H9 (cell line): ENCODE results near the gene FCSK. TPM values are rescaled to one million over a fixed set of nuclear protein-coding genes. Genes with fewer than 3 reads are reported as not detected.
A peak's percentile ranks its signal among the peaks of the same experiment; 100 is the strongest.

ENCODE experiments used
- DNase-seq: peaks from one replicate; pipeline ENCODE4 v3.0.0-alpha.2; 2017
- H2AFZ ChIP-seq: one replicate; pipeline ENCODE4 v1.6.1; 2013; ENCODE audit warnings: mild to moderate bottlenecking, low read length, control low read depth, moderate library complexity
- H2AK5ac ChIP-seq: 2 replicates; pipeline ENCODE4 v1.6.1; 2013; ENCODE audit warnings: low read length, control low read depth, mixed read lengths; ENCODE audit not compliant: insufficient read length
- H2BK120ac ChIP-seq: one replicate; pipeline ENCODE4 v1.6.1; 2013; ENCODE audit warnings: low read depth, mild to moderate bottlenecking, low read length, control low read depth, inconsistent platforms; ENCODE audit not compliant: poor library complexity, severe bottlenecking
- H2BK12ac ChIP-seq: 2 replicates; pipeline ENCODE4 v1.6.1; 2013; ENCODE audit warnings: low read length, control low read depth, mixed read lengths, low read depth; ENCODE audit not compliant: insufficient read length
- H2BK15ac ChIP-seq: 2 replicates; pipeline ENCODE4 v1.6.1; 2013; ENCODE audit warnings: low read depth, low read length, control low read depth
- H2BK20ac ChIP-seq: one replicate; pipeline ENCODE4 v1.6.1; 2013; ENCODE audit warnings: low read depth, mild to moderate bottlenecking, low read length, control low read depth, inconsistent platforms; ENCODE audit not compliant: poor library complexity, severe bottlenecking
- H2BK5ac ChIP-seq: 2 replicates; pipeline ENCODE4 v1.6.1; 2013; ENCODE audit warnings: low read length, control low read depth, mixed read lengths; ENCODE audit not compliant: insufficient read length
- H3K14ac ChIP-seq: 2 replicates; pipeline ENCODE4 v1.6.1; 2013; ENCODE audit warnings: low read length, control low read depth; ENCODE audit not compliant: insufficient read depth
- H3K18ac ChIP-seq: 2 replicates; pipeline ENCODE4 v1.6.1; 2013; ENCODE audit warnings: low read depth, mild to moderate bottlenecking, mixed read lengths, low read length, control low read depth; ENCODE audit not compliant: insufficient read length
- H3K23ac ChIP-seq: 2 replicates; pipeline ENCODE4 v1.6.1; 2013; ENCODE audit warnings: low read length, control low read depth, mixed read lengths, low read depth; ENCODE audit not compliant: insufficient read length
- H3K23me2 ChIP-seq: 2 replicates; pipeline ENCODE4 v1.6.1; 2013; ENCODE audit warnings: low read depth, mild to moderate bottlenecking, mixed read lengths, low read length, control low read depth; ENCODE audit not compliant: insufficient read length, poor library complexity, severe bottlenecking
- H3K27ac ChIP-seq: 2 replicates; pipeline ENCODE4 v1.5.1; 2013; ENCODE audit warnings: low read length, control low read depth, mixed read lengths, low read depth; ENCODE audit not compliant: insufficient read length
- H3K27me3 ChIP-seq: 2 replicates; pipeline ENCODE4 v1.6.1; 2013; ENCODE audit warnings: low read length, control low read depth, inconsistent platforms; ENCODE audit not compliant: insufficient read depth
- H3K4ac ChIP-seq: 2 replicates; pipeline ENCODE4 v1.6.1; 2013; ENCODE audit warnings: low read depth, mild to moderate bottlenecking, control low read depth, inconsistent platforms, low read length, moderate library complexity
- H3K4me1 ChIP-seq: 2 replicates; pipeline ENCODE4 v1.6.1; 2013; ENCODE audit warnings: low read length, control low read depth, inconsistent platforms; ENCODE audit not compliant: insufficient read depth
- H3K4me2 ChIP-seq: 2 replicates; pipeline ENCODE4 v1.6.1; 2013; ENCODE audit warnings: low read length, control low read depth, mixed read lengths; ENCODE audit not compliant: insufficient read length, insufficient read depth
- H3K56ac ChIP-seq: 2 replicates; pipeline ENCODE4 v1.6.1; 2013; ENCODE audit warnings: low read depth, mild to moderate bottlenecking, mixed read lengths, low read length, control low read depth; ENCODE audit not compliant: insufficient read length
- H3K79me1 ChIP-seq: 2 replicates; pipeline ENCODE4 v1.6.1; 2013; ENCODE audit warnings: low read depth, mild to moderate bottlenecking, moderate library complexity, low read length, control low read depth, inconsistent platforms; ENCODE audit not compliant: insufficient read depth, poor library complexity, severe bottlenecking
- H3K79me2 ChIP-seq: 2 replicates; pipeline ENCODE4 v1.6.1; 2013; ENCODE audit warnings: low read length, control low read depth, inconsistent platforms; ENCODE audit not compliant: insufficient read depth
- H3K9ac ChIP-seq: 2 replicates; pipeline ENCODE4 v1.6.1; 2013; ENCODE audit warnings: low read length, control low read depth, mixed read lengths; ENCODE audit not compliant: insufficient read length; ENCODE audit errors: extremely low read depth
- H3K9me3 ChIP-seq: one replicate; pipeline ENCODE4 v1.6.1; 2013; ENCODE audit warnings: low read depth, low read length, inconsistent platforms; ENCODE audit not compliant: control insufficient read depth
- H3T11ph ChIP-seq: one replicate; pipeline ENCODE4 v1.6.1; 2013; ENCODE audit warnings: mild to moderate bottlenecking, low read length, control low read depth, inconsistent platforms
- H4K20me1 ChIP-seq: one replicate; pipeline ENCODE4 v1.6.1; 2013; ENCODE audit not compliant: control insufficient read depth, insufficient read length, insufficient read depth
- H4K5ac ChIP-seq: 2 replicates; pipeline ENCODE4 v1.6.1; 2013; ENCODE audit warnings: low read depth, mild to moderate bottlenecking, mixed read lengths, low read length, control low read depth; ENCODE audit not compliant: insufficient read length
- H4K8ac ChIP-seq: replicated peaks from 2 replicates; pipeline ENCODE4 v1.6.1; 2013; ENCODE audit warnings: low read length, control low read depth, mixed read lengths, low read depth; ENCODE audit not compliant: insufficient read length
- H4K91ac ChIP-seq: 2 replicates; pipeline ENCODE4 v1.6.1; 2013; ENCODE audit warnings: low read depth, mild to moderate bottlenecking, moderate library complexity, mixed read lengths, low read length, control low read depth; ENCODE audit not compliant: insufficient read length
- H3K27ac Mint-ChIP-seq, 3 experiments: 2 replicates in 2 of 3; 3 replicates in 1 of 3; pipeline ENCODE4 v1.8.0; 2020 to 2021; ENCODE audit warnings: mixed read lengths in 3 of 3, mild to moderate bottlenecking in 1 of 3, moderate library complexity in 1 of 3
- H3K27me3 Mint-ChIP-seq: 2 replicates; pipeline ENCODE4 v1.8.0; 2021; ENCODE audit warnings: low read depth, mild to moderate bottlenecking, moderate library complexity, mixed read lengths
- H3K36me3 Mint-ChIP-seq, 3 experiments: 2 replicates in 2 of 3; 3 replicates in 1 of 3; pipeline ENCODE4 v1.8.0; 2020 to 2021; ENCODE audit warnings: low read depth in 3 of 3, mixed read lengths in 3 of 3; ENCODE audit not compliant: insufficient read depth in 1 of 3
- H3K4me1 Mint-ChIP-seq, 2 experiments: 2 replicates each; pipeline ENCODE4 v1.8.0; 2020; ENCODE audit warnings: mixed read lengths in 2 of 2
- H3K4me3 Mint-ChIP-seq, 2 experiments: 2 replicates in 1 of 2; 3 replicates in 1 of 2; pipeline ENCODE4 v1.8.0; 2020 to 2021; ENCODE audit warnings: mild to moderate bottlenecking in 2 of 2, mixed read lengths in 2 of 2, moderate library complexity in 1 of 2
- H3K9me3 Mint-ChIP-seq, 2 experiments: 2 replicates in 1 of 2; 3 replicates in 1 of 2; pipeline ENCODE4 v1.8.0; 2020; ENCODE audit warnings: mild to moderate bottlenecking in 2 of 2, mixed read lengths in 2 of 2, moderate library complexity in 1 of 2
- WGBS: extraction: QIAGEN DNeasy Blood & Tissue Kit; methylation state at CpG from one replicate; pipeline ENCODE4 v1.1.7; 2013; ENCODE audit warnings: missing lambda C conversion rate, low lambda C conversion rate, mixed read lengths; ENCODE audit not compliant: insufficient read length; ENCODE audit errors: extremely low coverage; 5-methylcytosine and 5-hydroxymethylcytosine counted together
- total RNA-seq: library from RNA; stranded (reverse); gene quantifications from 2 replicates; pipeline ENCODE4 v1.2.1, GENCODE V29; 2021
- TF ChIP-seq, protein P1 (sequence below): fragments of 200-600 bp; sonication (generic); conservative IDR thresholded peaks from 3 replicates; pipeline ENCODE4 v1.8.0; 2021; ENCODE audit warnings: antibody characterized with exemption, mild to moderate bottlenecking

The FCSK gene
- total RNA-seq, 1 experiment from 2014 or later, result 6.5 TPM

DNA sequence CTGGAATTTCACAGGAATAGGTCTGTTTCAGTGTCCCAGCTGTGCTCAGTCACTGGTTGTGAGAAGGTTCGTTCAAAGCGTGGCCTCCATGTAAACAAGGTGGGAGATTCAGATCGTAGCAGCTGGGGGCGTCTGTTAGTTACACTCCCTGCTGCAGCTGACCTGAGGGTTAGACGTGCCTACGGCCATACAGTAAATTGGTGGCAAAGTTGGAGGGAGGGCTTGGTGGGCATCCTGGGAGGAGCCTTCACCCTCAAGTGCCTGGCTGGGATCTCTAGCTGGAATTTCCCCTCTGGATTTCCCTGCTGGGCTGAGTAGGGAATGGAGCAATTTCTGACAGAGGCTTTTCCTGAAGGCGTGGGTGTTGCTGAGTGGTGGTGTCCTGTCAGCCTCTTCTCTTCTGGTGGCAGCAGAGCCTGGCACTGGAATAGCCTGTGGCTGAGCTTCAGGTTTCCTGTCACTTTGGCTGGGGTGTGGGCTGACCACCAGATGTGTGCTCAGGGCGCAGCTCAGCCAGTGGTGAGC, 6.4 kb downstream of the FCSK start:
- Histone ChIP-seq H2BK5ac (no peak overlapping the region), H3K79me1 (no peaks in the 10 kb centered on the region), H2BK120ac (no peak overlapping the region), H4K5ac (no peak overlapping the region), H3K9ac (no peak overlapping the region), H3K4ac (no peak overlapping the region), H3K4me1 (no peaks in the 10 kb centered on the region), H3K23me2 (no peaks in the 10 kb centered on the region), H2BK15ac (no peak overlapping the region), H2AFZ (no peak overlapping the region), H3K14ac (no peak overlapping the region), H3K4me2 (no peak overlapping the region), H3K79me2 (no peaks in the 10 kb centered on the region), H4K20me1 (peaks cover 3% of the 10 kb centered on the region), H2BK12ac (no peak overlapping the region), H4K91ac (no peak overlapping the region), H4K8ac (no peak overlapping the region), H3T11ph (no peak overlapping the region), H2AK5ac (no peak overlapping the region), H3K18ac (no peak overlapping the region), H3K27me3 (no peaks in the 10 kb centered on the region), H3K23ac (no peak overlapping the region), H2BK20ac (no peak overlapping the region), H3K27ac (no peak overlapping the region), H3K9me3 (no peaks in the 10 kb centered on the region), H3K56ac (no peak overlapping the region)
- Mint-ChIP-seq H3K36me3 (no peaks in the 10 kb centered on the region), H3K4me1 (peaks cover 6 to 10% of the 10 kb centered on the region in 2 experiments), H3K9me3 (no peaks in the 10 kb centered on the region), H3K27me3 (no peaks in the 10 kb centered on the region), H3K4me3 (no peak overlapping the region), H3K27ac (peak overlapping the region; percentile 27 to 64 (median 33); a peak in 5 of 7 replicates)
- TF ChIP-seq, protein P1, sequence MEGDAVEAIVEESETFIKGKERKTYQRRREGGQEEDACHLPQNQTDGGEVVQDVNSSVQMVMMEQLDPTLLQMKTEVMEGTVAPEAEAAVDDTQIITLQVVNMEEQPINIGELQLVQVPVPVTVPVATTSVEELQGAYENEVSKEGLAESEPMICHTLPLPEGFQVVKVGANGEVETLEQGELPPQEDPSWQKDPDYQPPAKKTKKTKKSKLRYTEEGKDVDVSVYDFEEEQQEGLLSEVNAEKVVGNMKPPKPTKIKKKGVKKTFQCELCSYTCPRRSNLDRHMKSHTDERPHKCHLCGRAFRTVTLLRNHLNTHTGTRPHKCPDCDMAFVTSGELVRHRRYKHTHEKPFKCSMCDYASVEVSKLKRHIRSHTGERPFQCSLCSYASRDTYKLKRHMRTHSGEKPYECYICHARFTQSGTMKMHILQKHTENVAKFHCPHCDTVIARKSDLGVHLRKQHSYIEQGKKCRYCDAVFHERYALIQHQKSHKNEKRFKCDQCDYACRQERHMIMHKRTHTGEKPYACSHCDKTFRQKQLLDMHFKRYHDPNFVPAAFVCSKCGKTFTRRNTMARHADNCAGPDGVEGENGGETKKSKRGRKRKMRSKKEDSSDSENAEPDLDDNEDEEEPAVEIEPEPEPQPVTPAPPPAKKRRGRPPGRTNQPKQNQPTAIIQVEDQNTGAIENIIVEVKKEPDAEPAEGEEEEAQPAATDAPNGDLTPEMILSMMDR, result no peak
- DNase-seq, result no peak
- WGBS, result no CpG with 5 or more reads among the region's 8 CpGs
